A673 (cell line): Measurements from ENCODE around the gene GYG1.

Experiments
- EZH2 ChIP-seq: fragments of 200-600 bp; sonication (generic); IDR thresholded peaks from 2 replicates; pipeline ENCODE4 v1.6.1; 2017; ENCODE audit warnings: borderline replicate concordance, low read depth, mild to moderate bottlenecking, mixed read lengths, antibody characterized with exemption, low read length; ENCODE audit not compliant: poor library complexity, severe bottlenecking
- TF ChIP-seq, protein P1 (sequence below): fragments of 300-800, 200-600 bp; sonication (generic); conservative IDR thresholded peaks from 2 replicates; pipeline ENCODE4 v1.5.1; 2017; ENCODE audit warnings: low read depth, mild to moderate bottlenecking, antibody characterized with exemption, low read length, moderate library complexity, mixed read lengths

DNA sequence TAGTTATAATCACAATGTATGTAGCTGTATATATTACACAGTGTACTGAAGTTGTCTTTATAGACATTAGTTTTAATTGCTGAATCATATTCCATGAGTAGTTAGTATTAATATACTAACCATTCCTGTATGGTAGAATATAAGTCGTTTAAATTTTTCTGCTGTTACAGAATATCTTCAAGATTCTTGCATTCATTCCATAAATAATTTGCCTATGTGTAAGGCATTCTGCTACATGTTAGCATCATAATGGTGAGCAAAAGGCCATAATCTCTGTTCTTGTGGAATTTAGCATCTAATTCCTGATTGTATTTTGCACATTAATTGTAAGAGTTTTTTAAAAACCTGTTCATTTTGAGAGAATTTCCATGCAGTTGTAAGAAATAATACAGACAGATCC lies 14.1 kb downstream of the GYG1 start:
- TF ChIP-seq, protein P1, sequence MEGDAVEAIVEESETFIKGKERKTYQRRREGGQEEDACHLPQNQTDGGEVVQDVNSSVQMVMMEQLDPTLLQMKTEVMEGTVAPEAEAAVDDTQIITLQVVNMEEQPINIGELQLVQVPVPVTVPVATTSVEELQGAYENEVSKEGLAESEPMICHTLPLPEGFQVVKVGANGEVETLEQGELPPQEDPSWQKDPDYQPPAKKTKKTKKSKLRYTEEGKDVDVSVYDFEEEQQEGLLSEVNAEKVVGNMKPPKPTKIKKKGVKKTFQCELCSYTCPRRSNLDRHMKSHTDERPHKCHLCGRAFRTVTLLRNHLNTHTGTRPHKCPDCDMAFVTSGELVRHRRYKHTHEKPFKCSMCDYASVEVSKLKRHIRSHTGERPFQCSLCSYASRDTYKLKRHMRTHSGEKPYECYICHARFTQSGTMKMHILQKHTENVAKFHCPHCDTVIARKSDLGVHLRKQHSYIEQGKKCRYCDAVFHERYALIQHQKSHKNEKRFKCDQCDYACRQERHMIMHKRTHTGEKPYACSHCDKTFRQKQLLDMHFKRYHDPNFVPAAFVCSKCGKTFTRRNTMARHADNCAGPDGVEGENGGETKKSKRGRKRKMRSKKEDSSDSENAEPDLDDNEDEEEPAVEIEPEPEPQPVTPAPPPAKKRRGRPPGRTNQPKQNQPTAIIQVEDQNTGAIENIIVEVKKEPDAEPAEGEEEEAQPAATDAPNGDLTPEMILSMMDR: no peak
- no peak for TF ChIP-seq EZH2
